ENCODE measurements around the gene RAPGEF5.

The RAPGEF5 gene

DNA sequence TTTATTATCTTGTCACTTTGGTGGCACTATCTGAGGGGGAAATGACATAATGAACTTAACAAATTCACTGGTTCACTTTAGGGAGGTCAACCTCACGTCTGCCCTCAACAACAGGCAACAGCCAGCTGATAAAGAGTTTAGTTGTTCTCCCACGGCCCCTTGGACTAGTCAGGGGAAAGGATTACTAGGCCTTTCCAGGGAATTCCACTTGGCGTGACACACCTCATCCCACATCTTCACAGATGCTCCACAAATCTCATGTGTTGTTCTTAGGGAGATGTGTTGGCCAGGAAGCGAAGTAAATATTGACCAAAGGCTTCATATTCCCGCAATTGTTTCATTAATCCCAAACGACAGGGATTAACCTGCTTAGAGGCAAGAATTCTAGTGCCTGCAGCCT, 227.8 kb downstream of the RAPGEF5 start:
- no peaks in the 10 kb centered on the region for H3K9me2 ChIP-seq (replicated peaks; ENCODE audit: insufficient read depth, low read length)
- H3K9ac ChIP-seq (ENCODE audit: low read length), result no peak overlapping the region
- H3K4me2 ChIP-seq (ENCODE audit: low read depth, low read length), result no peak overlapping the region
- no peaks in the 10 kb centered on the region for H3K9me3 ChIP-seq (replicated peaks; ENCODE audit: insufficient read depth, low read length)
- no peaks in the 10 kb centered on the region for H3F3A ChIP-seq (ENCODE audit: insufficient read depth, low read length)
- H4K20me1 ChIP-seq (ENCODE audit: insufficient read depth, low read length), result no peaks in the 10 kb centered on the region
- no peaks in the 10 kb centered on the region for H3K27me3 ChIP-seq (replicated peaks; ENCODE audit: insufficient read depth, low read length)
- no peak overlapping the region for H3K4me3 ChIP-seq (ENCODE audit: low read length)
- H3K79me2 ChIP-seq (ENCODE audit: low read length), result no peaks in the 10 kb centered on the region
- H2AFZ ChIP-seq (ENCODE audit: low read length), result no peak overlapping the region
- TF ChIP-seq EZH2phosphoT487 (IDR thresholded peaks at IDR 0.05; ENCODE audit: low read length) (no peak), EZH2 (optimal IDR thresholded peaks at IDR 0.05; ENCODE audit: low read depth, low read length) (no peak)
- TF ChIP-seq, protein P1, sequence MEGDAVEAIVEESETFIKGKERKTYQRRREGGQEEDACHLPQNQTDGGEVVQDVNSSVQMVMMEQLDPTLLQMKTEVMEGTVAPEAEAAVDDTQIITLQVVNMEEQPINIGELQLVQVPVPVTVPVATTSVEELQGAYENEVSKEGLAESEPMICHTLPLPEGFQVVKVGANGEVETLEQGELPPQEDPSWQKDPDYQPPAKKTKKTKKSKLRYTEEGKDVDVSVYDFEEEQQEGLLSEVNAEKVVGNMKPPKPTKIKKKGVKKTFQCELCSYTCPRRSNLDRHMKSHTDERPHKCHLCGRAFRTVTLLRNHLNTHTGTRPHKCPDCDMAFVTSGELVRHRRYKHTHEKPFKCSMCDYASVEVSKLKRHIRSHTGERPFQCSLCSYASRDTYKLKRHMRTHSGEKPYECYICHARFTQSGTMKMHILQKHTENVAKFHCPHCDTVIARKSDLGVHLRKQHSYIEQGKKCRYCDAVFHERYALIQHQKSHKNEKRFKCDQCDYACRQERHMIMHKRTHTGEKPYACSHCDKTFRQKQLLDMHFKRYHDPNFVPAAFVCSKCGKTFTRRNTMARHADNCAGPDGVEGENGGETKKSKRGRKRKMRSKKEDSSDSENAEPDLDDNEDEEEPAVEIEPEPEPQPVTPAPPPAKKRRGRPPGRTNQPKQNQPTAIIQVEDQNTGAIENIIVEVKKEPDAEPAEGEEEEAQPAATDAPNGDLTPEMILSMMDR (IDR thresholded peaks at IDR 0.05; ENCODE audit: low read length), result no peak
- no peaks in the 10 kb centered on the region for H3K36me3 ChIP-seq (replicated peaks; ENCODE audit: insufficient read depth, low read length)
- DNase-seq, result no peak
- H3K4me1 ChIP-seq (ENCODE audit: low read length), result no peaks in the 10 kb centered on the region
- no peak overlapping the region for H3K27ac ChIP-seq (ENCODE audit: low read length)

DNA sequence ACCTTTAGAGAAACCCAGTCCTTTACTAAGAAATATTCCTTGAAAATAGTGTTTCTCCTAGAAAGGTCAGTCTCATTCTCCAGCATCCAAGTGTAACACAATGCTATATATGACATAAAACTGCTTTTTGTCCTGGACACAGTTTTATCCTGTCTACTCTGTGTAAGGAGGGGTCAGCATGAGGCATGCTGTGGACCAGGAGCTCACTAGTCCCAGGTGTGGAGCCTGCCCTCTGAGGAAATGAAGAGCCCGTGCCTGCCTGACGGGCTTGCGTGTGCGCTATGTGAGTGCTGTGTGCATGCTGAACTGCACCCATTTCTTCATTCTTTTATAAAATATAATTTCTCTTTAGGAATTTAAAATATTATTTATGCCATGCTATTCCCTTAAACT, 228.4 kb downstream of the RAPGEF5 start:
- Histone ChIP-seq H3K4me1 (ENCODE audit: low read length) (no peaks in the 10 kb centered on the region), H4K20me1 (ENCODE audit: insufficient read depth, low read length) (no peaks in the 10 kb centered on the region), H3K36me3 (replicated peaks; ENCODE audit: insufficient read depth, low read length) (no peaks in the 10 kb centered on the region), H3K27ac (ENCODE audit: low read length) (no peak overlapping the region), H3F3A (ENCODE audit: insufficient read depth, low read length) (no peaks in the 10 kb centered on the region), H3K4me2 (ENCODE audit: low read depth, low read length) (no peak overlapping the region), H2AFZ (ENCODE audit: low read length) (no peak overlapping the region), H3K27me3 (replicated peaks; ENCODE audit: insufficient read depth, low read length) (no peaks in the 10 kb centered on the region), H3K79me2 (ENCODE audit: low read length) (no peaks in the 10 kb centered on the region), H3K9me2 (replicated peaks; ENCODE audit: insufficient read depth, low read length) (no peaks in the 10 kb centered on the region), H3K9ac (ENCODE audit: low read length) (no peak overlapping the region), H3K4me3 (ENCODE audit: low read length) (no peak overlapping the region), H3K9me3 (replicated peaks; ENCODE audit: insufficient read depth, low read length) (no peaks in the 10 kb centered on the region)
- no peak for DNase-seq
- TF ChIP-seq EZH2phosphoT487 (IDR thresholded peaks at IDR 0.05; ENCODE audit: low read length) (no peak), EZH2 (optimal IDR thresholded peaks at IDR 0.05; ENCODE audit: low read depth, low read length) (no peak)
- TF ChIP-seq, protein P1 (IDR thresholded peaks at IDR 0.05; ENCODE audit: low read length), result no peak

DNA sequence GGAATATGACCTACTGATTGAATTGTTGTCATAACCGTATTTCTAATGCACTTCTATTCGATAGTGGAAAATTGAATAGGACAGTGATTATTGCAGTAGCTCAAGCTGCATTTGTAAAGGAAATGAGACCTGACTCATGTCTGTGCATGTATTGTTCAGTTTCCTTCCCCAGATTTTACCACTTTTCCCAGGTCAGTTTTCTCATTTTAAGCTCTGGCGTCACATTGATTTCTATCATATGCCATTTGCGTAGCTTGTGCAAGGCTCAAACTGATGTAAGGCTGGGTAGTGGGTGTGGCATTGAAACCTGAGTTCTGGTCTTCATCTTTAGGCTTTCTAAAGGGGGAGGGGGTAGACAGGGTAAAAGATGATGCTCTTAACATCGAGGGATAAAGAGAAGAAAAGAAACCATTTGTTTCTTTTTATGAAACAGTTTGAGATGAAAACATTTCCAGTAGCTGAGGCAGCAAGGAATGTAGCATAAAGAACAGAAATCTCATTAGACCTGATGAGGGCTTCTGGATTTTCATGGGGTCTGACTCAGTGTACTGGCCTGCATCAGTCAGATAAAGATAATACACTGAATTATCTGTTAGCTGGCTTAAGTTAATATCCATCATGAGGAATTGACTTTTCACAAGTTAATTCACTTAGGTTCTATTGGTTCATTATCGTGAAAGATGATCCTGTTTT, 229.0 kb downstream of the RAPGEF5 start:
- no peaks in the 10 kb centered on the region for H3F3A ChIP-seq (ENCODE audit: insufficient read depth, low read length)
- no peak overlapping the region for H3K9ac ChIP-seq (ENCODE audit: low read length)
- H3K27me3 ChIP-seq (replicated peaks; ENCODE audit: insufficient read depth, low read length), result no peaks in the 10 kb centered on the region
- no peak overlapping the region for H2AFZ ChIP-seq (ENCODE audit: low read length)
- H3K27ac ChIP-seq (ENCODE audit: low read length), result no peak overlapping the region
- H3K9me3 ChIP-seq (replicated peaks; ENCODE audit: insufficient read depth, low read length), result no peaks in the 10 kb centered on the region
- DNase-seq, result no peak
- no peak overlapping the region for H3K4me2 ChIP-seq (ENCODE audit: low read depth, low read length)
- TF ChIP-seq, protein P1 (IDR thresholded peaks at IDR 0.05; ENCODE audit: low read length), result no peak
- TF ChIP-seq EZH2 (optimal IDR thresholded peaks at IDR 0.05; ENCODE audit: low read depth, low read length), result no peak
- no peak for TF ChIP-seq EZH2phosphoT487 (IDR thresholded peaks at IDR 0.05; ENCODE audit: low read length)
- no peaks in the 10 kb centered on the region for H3K9me2 ChIP-seq (replicated peaks; ENCODE audit: insufficient read depth, low read length)
- H3K4me3 ChIP-seq (ENCODE audit: low read length), result no peak overlapping the region
- H3K36me3 ChIP-seq (replicated peaks; ENCODE audit: insufficient read depth, low read length), result no peaks in the 10 kb centered on the region
- no peaks in the 10 kb centered on the region for H3K4me1 ChIP-seq (ENCODE audit: low read length)
- no peaks in the 10 kb centered on the region for H3K79me2 ChIP-seq (ENCODE audit: low read length)
- H4K20me1 ChIP-seq (ENCODE audit: insufficient read depth, low read length), result no peaks in the 10 kb centered on the region
